GM18868 (cell line): ENCODE data around the gene SRSF7.
"Not testable (repeated sequence)": the region's sequence is repeated elsewhere in the genome, so short reads cannot be mapped to it uniquely, and the experiment has no call there.

Experiments
- ATAC-seq: cut with Tn5 transposase; IDR thresholded peaks from one replicate; pipeline ENCODE4 v1.9.1; 2021; ENCODE audit warnings: mild to moderate bottlenecking, moderate library complexity; ENCODE audit not compliant: unreplicated experiment

SRSF7 gene

GRCh38 chr2:38706846-38707345 is 44.3 kb downstream of the SRSF7 start:
- ATAC-seq, result no peak

- ATAC-seq, result no peak
Measured at GRCh38 chr2:38704664-38705063, 46.5 kb downstream of the SRSF7 start.

- ATAC-seq, result not testable (repeated sequence)
Measured at GRCh38 chr2:38703336-38703735, 47.8 kb downstream of the SRSF7 start.

GRCh38 chr2:38702413-38702812 is 48.7 kb downstream of the SRSF7 start:
- no peak for ATAC-seq

- no peak for ATAC-seq
Measured at GRCh38 chr2:38701542-38701941, 49.6 kb downstream of the SRSF7 start.

- no peak for ATAC-seq
Measured at GRCh38 chr2:38700881-38701458, 50.2 kb downstream of the SRSF7 start.

- no peak for ATAC-seq
Measured at GRCh38 chr2:38700113-38700785, 50.9 kb downstream of the SRSF7 start.

GRCh38 chr2:38698467-38699003 is 52.6 kb downstream of the SRSF7 start:
- ATAC-seq, result no peak

GRCh38 chr2:38697116-38697840 is 53.9 kb downstream of the SRSF7 start:
- ATAC-seq, result no peak
